ENCODE data around the gene RALGPS1.

DNA sequence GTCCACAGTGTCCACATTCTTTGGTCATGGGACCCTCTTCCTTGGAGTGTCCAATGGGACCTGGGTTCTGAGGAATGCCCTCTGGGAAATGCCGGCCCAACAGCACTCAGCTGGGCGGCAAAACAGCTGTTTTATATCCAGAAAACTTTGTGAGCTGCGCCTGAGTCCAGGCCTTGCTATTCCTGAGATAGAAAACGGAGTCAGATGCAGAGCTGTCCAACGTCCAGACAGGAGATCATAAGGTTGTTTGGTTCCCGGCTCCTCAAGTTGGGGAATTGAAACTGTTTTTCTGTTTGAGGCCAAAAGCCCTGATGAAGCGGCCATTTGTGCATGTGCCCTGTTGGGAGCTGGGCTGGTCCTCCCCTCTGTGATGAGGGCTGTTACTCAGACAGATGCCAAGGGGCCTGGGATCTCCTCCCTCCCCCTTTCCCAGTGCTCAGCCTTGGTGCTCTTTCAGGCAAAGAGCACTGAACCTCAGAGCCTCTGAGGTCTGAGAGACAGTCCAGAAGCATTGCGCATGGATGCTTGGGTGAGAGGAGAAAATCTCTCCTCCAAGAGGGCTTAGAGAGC is 283.4 kb downstream of the RALGPS1 start:
- TF ChIP-seq, protein P1, sequence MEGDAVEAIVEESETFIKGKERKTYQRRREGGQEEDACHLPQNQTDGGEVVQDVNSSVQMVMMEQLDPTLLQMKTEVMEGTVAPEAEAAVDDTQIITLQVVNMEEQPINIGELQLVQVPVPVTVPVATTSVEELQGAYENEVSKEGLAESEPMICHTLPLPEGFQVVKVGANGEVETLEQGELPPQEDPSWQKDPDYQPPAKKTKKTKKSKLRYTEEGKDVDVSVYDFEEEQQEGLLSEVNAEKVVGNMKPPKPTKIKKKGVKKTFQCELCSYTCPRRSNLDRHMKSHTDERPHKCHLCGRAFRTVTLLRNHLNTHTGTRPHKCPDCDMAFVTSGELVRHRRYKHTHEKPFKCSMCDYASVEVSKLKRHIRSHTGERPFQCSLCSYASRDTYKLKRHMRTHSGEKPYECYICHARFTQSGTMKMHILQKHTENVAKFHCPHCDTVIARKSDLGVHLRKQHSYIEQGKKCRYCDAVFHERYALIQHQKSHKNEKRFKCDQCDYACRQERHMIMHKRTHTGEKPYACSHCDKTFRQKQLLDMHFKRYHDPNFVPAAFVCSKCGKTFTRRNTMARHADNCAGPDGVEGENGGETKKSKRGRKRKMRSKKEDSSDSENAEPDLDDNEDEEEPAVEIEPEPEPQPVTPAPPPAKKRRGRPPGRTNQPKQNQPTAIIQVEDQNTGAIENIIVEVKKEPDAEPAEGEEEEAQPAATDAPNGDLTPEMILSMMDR (IDR thresholded peaks at IDR 0.05 in 4 of 5, conservative IDR thresholded peaks at IDR 0.05 in 1 of 5): no peak
- TF ChIP-seq POLR2A (IDR thresholded peaks at IDR 0.05): no peak

Measured in gastrocnemius medialis (tissue), 4 donors.